OCI-LY7 (cell line): Measurements from ENCODE around the gene COL18A1. TPM values are rescaled to one million over a fixed set of nuclear protein-coding genes. Genes with fewer than 3 reads are reported as not detected.

ENCODE experiments used
- BruUV-seq: library from RNA; stranded (reverse); fragments of 400-500 nt; replicated peaks from 2 replicates; lab custom pipeline; 2021; lab: Mats Ljungman, UMichigan
- CTCF ChIA-PET: fragments of 300-600 bp; sonication (Branson Sonifier 250); formaldehyde crosslinking; loops from one replicate; lab custom pipeline; 2022; ENCODE audit warnings: antibody characterized with exemption; ENCODE audit not compliant: unreplicated experiment; lab: Charles Lee
- POLR2A ChIA-PET: fragments of 300-600 bp; sonication (Branson Sonifier 250); formaldehyde crosslinking; loops from one replicate; lab custom pipeline; 2022; ENCODE audit warnings: antibody characterized with exemption; lab: Charles Lee
- DNase-seq: peaks from one replicate; pipeline ENCODE4 v3.0.0-alpha.2; 2015; ENCODE audit warnings: low spot score
- H2AFZ ChIP-seq: fragments of 200-600 bp; sonication (generic), shearing (Covaris generic); 2 replicates; pipeline ENCODE4 v1.6.1; 2014; ENCODE audit warnings: mild to moderate bottlenecking, antibody characterized with exemption, low read length, moderate library complexity
- H3K27ac ChIP-seq: fragments of 200-600 bp; sonication (generic); 2 replicates; pipeline ENCODE4 v1.5.1; 2014; ENCODE audit warnings: mixed run types, low read depth, mild to moderate bottlenecking, moderate library complexity, low read length, inconsistent platforms; ENCODE audit not compliant: poor library complexity, severe bottlenecking
- H3K36me3 ChIP-seq: fragments of 200-600 bp; sonication (generic); 2 replicates; pipeline ENCODE4 v1.6.1; 2014; ENCODE audit warnings: mild to moderate bottlenecking, antibody characterized with exemption, low read length, moderate library complexity, mixed read lengths; ENCODE audit not compliant: insufficient read depth
- H3K4me1 ChIP-seq: fragments of 200-600 bp; sonication (generic); 2 replicates; pipeline ENCODE4 v1.5.1; 2014; ENCODE audit warnings: mild to moderate bottlenecking, low read length; ENCODE audit not compliant: insufficient read depth, poor library complexity, severe bottlenecking
- H3K4me2 ChIP-seq: fragments of 200-600 bp; sonication (generic); 2 replicates; pipeline ENCODE4 v1.6.1; 2014; ENCODE audit warnings: mild to moderate bottlenecking, low read length
- H3K4me3 ChIP-seq: fragments of 200-600 bp; sonication (generic); 2 replicates; pipeline ENCODE4 v1.5.1; 2014; ENCODE audit warnings: mild to moderate bottlenecking, low read depth, low read length; ENCODE audit not compliant: poor library complexity, severe bottlenecking
- H3K79me2 ChIP-seq: fragments of 200-600 bp; sonication (generic); 2 replicates; pipeline ENCODE4 v1.6.1; 2016; ENCODE audit warnings: low read depth, mild to moderate bottlenecking, low read length, moderate library complexity, mixed read lengths; ENCODE audit not compliant: insufficient read depth
- H3K9me2 ChIP-seq: fragments of 200-600 bp; sonication (generic); 2 replicates; pipeline ENCODE4 v1.6.1; 2016; ENCODE audit warnings: mild to moderate bottlenecking, low read length, mixed read lengths; ENCODE audit not compliant: insufficient read depth
- H3K9me3 ChIP-seq: fragments of 200-600 bp; sonication (generic); 2 replicates; pipeline ENCODE4 v1.6.1; 2014; ENCODE audit warnings: mild to moderate bottlenecking, mixed run types, low read length, mixed read lengths
- H4K20me1 ChIP-seq: fragments of 200-600 bp; sonication (generic); 2 replicates; pipeline ENCODE4 v1.6.1; 2014; ENCODE audit warnings: mild to moderate bottlenecking, antibody characterized with exemption, low read length, moderate library complexity, mixed read lengths; ENCODE audit not compliant: insufficient read depth
- CTCF ChIP-seq: fragments of 200-600 bp; sonication (generic); conservative IDR thresholded peaks from 2 replicates; pipeline ENCODE4 v1.5.1; 2014; ENCODE audit warnings: mild to moderate bottlenecking, antibody characterized with exemption, low read length, moderate library complexity, mixed read lengths
- EZH2phosphoT487 ChIP-seq: fragments of 200-600 bp; sonication (generic); IDR thresholded peaks from 2 replicates; pipeline ENCODE4 v1.6.1; 2018; ENCODE audit warnings: low read depth, borderline replicate concordance, mild to moderate bottlenecking, mixed run types, antibody characterized with exemption, low read length, moderate library complexity, mixed read lengths
- intact Hi-C: fragments of 100-400 bp; cut with micrococcal nuclease; formaldehyde crosslinking; loops from one replicate; pipeline ENCODE4 v1.10.0; 2022; ENCODE audit not compliant: unreplicated experiment
- total RNA-seq, 2 experiments: library from RNA; depleted of rRNA in 1 of 2; stranded (reverse); fragments of >200 nt in 1 of 2; shearing (Covaris generic) in 1 of 2; gene quantifications; 2 replicates each; pipeline ENCODE4 v1.2.3, GENCODE V29; 2014 to 2022

COL18A1 gene
- total RNA-seq, 2 experiments from 2014 or later: 0.23 to 7.4 TPM

GRCh38 chr21:45439901-45440461 is 35.0 kb downstream of the COL18A1 start:
- no peak overlapping the region for H3K4me3 ChIP-seq
- H3K27ac ChIP-seq: no peak overlapping the region
- no peak overlapping the region for H2AFZ ChIP-seq
- no peaks in the 10 kb centered on the region for H3K36me3 ChIP-seq
- no peaks in the 10 kb centered on the region for H3K79me2 ChIP-seq
- H3K9me2 ChIP-seq: no peaks in the 10 kb centered on the region
- no TSS peak for BruUV-seq
- H3K4me2 ChIP-seq: no peak overlapping the region
- CTCF ChIA-PET: no interaction called here
- intact Hi-C loops: loop anchor here (1.0 kb wide), 2 partner anchors 148 to 300 kb away; no protein-coding TSS in a partner anchor
- no peaks in the 10 kb centered on the region for H3K4me1 ChIP-seq
- POLR2A ChIA-PET: no interaction called here
- H3K9me3 ChIP-seq: no peaks in the 10 kb centered on the region
- TF ChIP-seq CTCF (no peak), EZH2phosphoT487 (no peak)
- DNase-seq: no peak
- no peaks in the 10 kb centered on the region for H4K20me1 ChIP-seq

- TF ChIP-seq EZH2phosphoT487: no peak
- TF ChIP-seq CTCF: no peak
- Histone ChIP-seq H3K36me3 (no peaks in the 10 kb centered on the region), H4K20me1 (no peaks in the 10 kb centered on the region), H3K79me2 (no peaks in the 10 kb centered on the region), H3K4me3 (no peak overlapping the region), H3K27ac (no peak overlapping the region), H3K4me2 (no peak overlapping the region), H2AFZ (no peak overlapping the region), H3K9me2 (no peaks in the 10 kb centered on the region), H3K4me1 (no peaks in the 10 kb centered on the region), H3K9me3 (no peaks in the 10 kb centered on the region)
- DNase-seq: no peak
- BruUV-seq: no TSS peak
- ChIA-PET POLR2A (no interaction called here), CTCF (no interaction called here)
- intact Hi-C loops: no loop called here
Observed at GRCh38 chr21:45440736-45441350, 35.9 kb downstream of the COL18A1 start.
